Neuron (in vitro differentiated cells): Measurements from ENCODE around the gene PDIA5.

Experiments used
- H2AFZ ChIP-seq: one replicate; pipeline ENCODE4 v1.6.1; 2013; ENCODE audit warnings: low read depth, mild to moderate bottlenecking, inconsistent platforms, low read length, moderate library complexity
- H3K27me3 ChIP-seq: one replicate; pipeline ENCODE4 v1.6.1; 2013; ENCODE audit warnings: low read length; ENCODE audit not compliant: insufficient read depth
- H3K36me3 ChIP-seq: one replicate; pipeline ENCODE4 v1.6.1; 2013; ENCODE audit warnings: low read length; ENCODE audit not compliant: insufficient read depth
- H3K4me1 ChIP-seq: one replicate; pipeline ENCODE4 v1.6.1; 2013; ENCODE audit warnings: low read length; ENCODE audit not compliant: insufficient read depth
- H3K4me3 ChIP-seq: 2 replicates; pipeline ENCODE4 v1.5.1; 2013; ENCODE audit warnings: mild to moderate bottlenecking, low read length, moderate library complexity
- H3K9me3 ChIP-seq: one replicate; pipeline ENCODE4 v1.6.1; 2013; ENCODE audit warnings: low read length

The PDIA5 gene

GRCh38 chr3:123093696-123094095 is 26.9 kb downstream of the PDIA5 start:
- no peak overlapping the region for H2AFZ ChIP-seq
- peaks cover 7% of the 10 kb centered on the region for H3K36me3 ChIP-seq
- H3K4me3 ChIP-seq = no peak overlapping the region
- no peaks in the 10 kb centered on the region for H3K27me3 ChIP-seq
- peaks cover 35% of the 10 kb centered on the region for H3K4me1 ChIP-seq
- H3K9me3 ChIP-seq = no peaks in the 10 kb centered on the region

- H3K9me3 ChIP-seq = no peaks in the 10 kb centered on the region
- H3K27me3 ChIP-seq = no peaks in the 10 kb centered on the region
- no peak overlapping the region for H2AFZ ChIP-seq
- H3K4me1 ChIP-seq = peaks cover 24% of the 10 kb centered on the region
- H3K4me3 ChIP-seq = no peak overlapping the region
- H3K36me3 ChIP-seq = peaks cover 13% of the 10 kb centered on the region
Observed at GRCh38 chr3:123094516-123095313, 27.9 kb downstream of the PDIA5 start.

- no peaks in the 10 kb centered on the region for H3K9me3 ChIP-seq
Observed at GRCh38 chr3:123096126-123096525, 29.3 kb downstream of the PDIA5 start.

DNA sequence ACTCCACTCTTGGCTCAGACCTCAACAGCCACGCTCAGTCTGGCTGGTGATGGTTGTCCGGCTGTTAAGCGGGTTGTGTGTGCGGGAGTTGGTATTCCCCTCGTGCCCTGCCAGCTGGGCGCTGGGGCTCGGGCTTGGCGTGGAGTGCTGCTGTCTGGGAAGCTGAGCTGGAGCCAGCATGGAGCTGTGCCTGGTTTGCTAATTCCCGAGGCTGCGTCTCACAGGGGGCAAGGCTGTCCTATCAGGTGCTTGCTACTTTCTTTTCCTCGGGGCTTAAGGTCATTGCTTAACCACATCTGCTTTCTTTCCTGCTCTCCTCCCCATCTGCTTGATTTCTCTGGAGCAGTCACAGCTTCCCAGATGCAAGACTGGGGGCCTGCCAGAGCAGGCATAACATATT is 29.9 kb downstream of the PDIA5 start:
- H3K9me3 ChIP-seq = no peaks in the 10 kb centered on the region
- no peak overlapping the region for H3K4me3 ChIP-seq
- peaks cover 19% of the 10 kb centered on the region for H3K36me3 ChIP-seq
- no peaks in the 10 kb centered on the region for H3K27me3 ChIP-seq
- H2AFZ ChIP-seq = no peak overlapping the region
- peaks cover 5% of the 10 kb centered on the region for H3K4me1 ChIP-seq

More at GRCh38 chr3:123096126-123096525, 29.3 kb downstream of the PDIA5 start:
- Histone ChIP-seq H3K4me3 (no peak overlapping the region), H2AFZ (no peak overlapping the region), H3K4me1 (peaks cover 11% of the 10 kb centered on the region), H3K36me3 (peaks cover 17% of the 10 kb centered on the region), H3K27me3 (no peaks in the 10 kb centered on the region)

DNA sequence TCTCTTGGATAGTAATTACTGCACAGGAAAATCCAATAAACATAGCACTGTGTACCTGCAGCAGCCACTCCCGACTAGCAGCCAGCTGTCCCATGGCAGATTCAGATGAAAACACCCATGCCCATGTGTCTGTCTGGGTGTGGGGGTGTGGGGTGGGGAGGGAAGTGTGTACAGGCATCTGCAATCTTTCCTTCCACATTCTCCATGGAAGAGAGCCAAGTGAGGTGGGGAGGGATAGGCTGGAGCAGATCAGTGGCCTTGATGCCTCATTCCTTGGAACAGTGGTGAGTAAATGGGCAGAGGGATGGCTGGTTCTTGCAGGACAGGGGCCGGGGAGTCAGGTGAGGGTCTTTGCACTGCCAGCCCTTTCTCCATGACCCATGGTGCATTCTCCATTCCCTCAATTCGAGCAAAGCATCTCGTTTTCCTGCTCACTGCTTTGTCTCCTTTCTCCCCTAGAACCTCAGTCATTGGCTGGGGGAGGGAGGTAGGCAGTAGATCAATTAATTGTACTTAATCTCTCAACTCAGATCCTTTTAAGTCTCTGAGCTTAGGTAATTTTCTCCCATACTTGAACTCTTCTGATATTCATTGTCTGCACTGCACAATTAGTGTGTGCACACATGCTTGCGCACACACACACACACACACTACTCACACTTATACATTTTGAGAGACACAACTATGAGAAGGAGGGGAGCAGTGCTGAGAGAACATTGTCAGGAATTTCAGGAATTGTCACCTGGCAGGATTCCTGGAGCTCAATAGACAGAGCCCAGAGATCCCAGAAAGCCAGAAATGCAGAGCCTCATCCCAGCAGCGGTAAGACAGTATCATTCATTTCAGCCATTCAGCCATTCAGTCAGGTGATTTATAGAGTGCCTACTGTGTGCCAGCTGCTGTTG is 31.9 kb downstream of the PDIA5 start:
- Histone ChIP-seq H2AFZ (no peak overlapping the region), H3K4me3 (no peak overlapping the region), H3K27me3 (no peaks in the 10 kb centered on the region), H3K36me3 (peaks cover 32% of the 10 kb centered on the region), H3K9me3 (no peaks in the 10 kb centered on the region), H3K4me1 (no peaks in the 10 kb centered on the region)

- Histone ChIP-seq H3K27me3 (no peaks in the 10 kb centered on the region), H3K4me1 (no peaks in the 10 kb centered on the region), H3K36me3 (peaks cover 39% of the 10 kb centered on the region), H3K9me3 (no peaks in the 10 kb centered on the region), H3K4me3 (no peak overlapping the region), H2AFZ (no peak overlapping the region)
Observed at GRCh38 chr3:123099331-123100192, 32.7 kb downstream of the PDIA5 start.

DNA sequence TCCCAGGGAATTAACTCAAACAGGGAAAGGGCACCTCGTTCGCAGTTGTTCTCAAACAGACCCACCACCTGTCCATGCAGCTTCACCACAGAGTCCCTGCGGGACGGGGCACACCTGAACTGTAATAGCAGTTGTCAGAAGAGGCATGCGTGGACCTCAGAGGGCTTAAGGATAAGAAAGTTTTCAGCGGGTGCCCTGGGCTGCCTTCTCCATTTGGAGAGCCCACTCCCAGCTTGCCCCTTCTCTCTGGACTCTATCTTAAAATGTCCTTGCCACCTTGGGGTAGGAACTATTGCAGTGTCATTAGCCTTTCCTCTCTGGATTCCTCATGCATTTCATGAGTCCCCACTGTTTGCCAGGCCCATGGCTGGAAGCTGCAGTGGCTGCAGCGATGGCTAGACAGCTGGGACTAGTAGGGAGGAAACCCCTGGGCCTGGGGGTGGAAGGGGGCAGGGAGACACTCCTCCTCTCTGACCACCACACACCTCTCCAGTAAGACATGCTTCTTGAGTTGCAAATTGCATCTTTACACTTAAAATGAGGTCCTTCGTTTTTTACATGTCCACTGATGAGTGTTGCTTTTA is 33.5 kb downstream of the PDIA5 start:
- Histone ChIP-seq H3K4me3 (no peak overlapping the region), H2AFZ (no peak overlapping the region), H3K4me1 (peaks cover 4% of the 10 kb centered on the region), H3K27me3 (no peaks in the 10 kb centered on the region), H3K36me3 (peaks cover 39% of the 10 kb centered on the region), H3K9me3 (no peaks in the 10 kb centered on the region)

DNA sequence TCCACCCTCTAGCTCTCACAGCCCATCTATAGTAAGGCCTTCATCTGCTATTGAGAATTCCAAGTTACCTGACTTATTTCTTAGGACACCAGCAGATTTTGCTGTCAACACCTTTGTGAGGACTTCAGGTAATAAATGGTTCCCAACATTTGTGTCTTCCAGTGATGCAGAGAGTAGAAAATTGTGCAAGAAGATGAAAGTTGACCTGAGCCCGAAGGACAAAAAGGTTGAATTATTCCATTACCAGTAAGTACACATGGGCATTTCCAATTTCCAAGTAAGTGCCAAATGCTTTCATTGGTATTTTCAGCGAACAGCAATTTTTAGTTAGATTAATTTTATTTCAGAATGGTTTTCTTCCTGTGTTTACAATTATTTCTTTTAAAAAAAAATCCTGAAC is 35.4 kb downstream of the PDIA5 start:
- H3K4me3 ChIP-seq = no peak overlapping the region
- peaks cover 48% of the 10 kb centered on the region for H3K36me3 ChIP-seq
- peaks cover 12% of the 10 kb centered on the region for H3K4me1 ChIP-seq
- no peaks in the 10 kb centered on the region for H3K27me3 ChIP-seq
- H2AFZ ChIP-seq = no peak overlapping the region
- H3K9me3 ChIP-seq = no peaks in the 10 kb centered on the region

DNA sequence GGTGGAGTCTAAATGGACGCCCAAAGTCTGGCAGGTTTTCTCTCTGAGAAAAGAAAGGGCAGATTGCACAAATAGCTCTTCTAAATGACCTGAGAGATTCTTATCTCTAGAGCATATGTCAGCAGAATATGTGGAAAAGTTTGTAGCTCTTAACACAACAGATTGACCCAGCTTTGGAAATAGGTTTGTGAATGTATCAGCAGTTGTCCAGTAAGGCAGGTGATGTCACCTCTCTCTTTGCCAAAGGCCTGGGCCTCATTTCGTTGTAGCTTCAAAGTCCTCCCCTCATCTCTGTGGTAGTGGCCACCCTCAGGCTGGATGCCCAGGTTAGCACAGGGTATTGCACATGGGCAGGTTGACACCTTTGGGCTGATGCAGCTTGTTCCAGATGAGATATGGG is 36.0 kb downstream of the PDIA5 start:
- H3K4me1 ChIP-seq = peaks cover 12% of the 10 kb centered on the region
- H2AFZ ChIP-seq = no peak overlapping the region
- no peaks in the 10 kb centered on the region for H3K27me3 ChIP-seq
- peaks cover 53% of the 10 kb centered on the region for H3K36me3 ChIP-seq
- no peaks in the 10 kb centered on the region for H3K9me3 ChIP-seq
- no peak overlapping the region for H3K4me3 ChIP-seq

GRCh38 chr3:123104550-123104949 is 37.7 kb downstream of the PDIA5 start:
- Histone ChIP-seq H3K4me3 (no peak overlapping the region), H2AFZ (no peak overlapping the region), H3K9me3 (no peaks in the 10 kb centered on the region), H3K4me1 (peaks cover 12% of the 10 kb centered on the region), H3K36me3 (peaks cover 47% of the 10 kb centered on the region), H3K27me3 (no peaks in the 10 kb centered on the region)

GRCh38 chr3:123105201-123106189 is 38.7 kb downstream of the PDIA5 start:
- Histone ChIP-seq H3K4me1 (peaks cover 12% of the 10 kb centered on the region), H3K4me3 (no peak overlapping the region), H2AFZ (no peak overlapping the region), H3K36me3 (peaks cover 49% of the 10 kb centered on the region), H3K9me3 (no peaks in the 10 kb centered on the region), H3K27me3 (no peaks in the 10 kb centered on the region)
